Measurements from ENCODE around the gene TOMM6.

The TOMM6 gene

DNA sequence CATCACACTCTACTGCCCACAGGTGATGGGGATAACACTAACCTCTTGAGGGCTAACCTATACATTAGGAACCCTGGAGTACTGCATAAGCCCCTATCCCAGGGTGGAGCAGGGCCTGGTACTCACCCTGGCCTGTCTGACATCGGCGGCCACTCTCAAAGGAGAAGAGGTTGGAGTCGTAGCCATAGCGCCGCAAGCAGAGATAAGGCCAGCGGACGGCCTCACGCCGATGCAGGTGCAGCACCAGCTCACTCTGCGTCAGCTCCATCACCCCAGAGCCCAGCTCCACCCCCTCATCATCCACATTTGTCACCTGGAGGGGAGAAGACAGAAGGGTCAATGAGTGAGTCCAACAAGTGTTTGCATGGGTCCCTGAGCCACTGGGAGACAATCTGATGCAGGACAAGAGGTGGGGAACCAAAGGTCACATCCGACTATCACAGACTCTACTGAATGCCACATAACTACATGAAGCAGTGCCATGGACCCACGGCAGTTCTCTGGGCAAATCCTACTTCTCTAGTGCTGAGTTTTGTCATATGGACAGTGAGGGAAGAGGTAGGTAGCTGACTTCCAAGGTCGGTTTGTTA is 12.1 kb upstream of the TOMM6 start:
- H3K27ac ChIP-seq = no peak overlapping the region
- TF ChIP-seq ZFX (IDR thresholded peaks at IDR 0.05; ENCODE audit: borderline replicate concordance) = no peak
- TF ChIP-seq, protein P1, sequence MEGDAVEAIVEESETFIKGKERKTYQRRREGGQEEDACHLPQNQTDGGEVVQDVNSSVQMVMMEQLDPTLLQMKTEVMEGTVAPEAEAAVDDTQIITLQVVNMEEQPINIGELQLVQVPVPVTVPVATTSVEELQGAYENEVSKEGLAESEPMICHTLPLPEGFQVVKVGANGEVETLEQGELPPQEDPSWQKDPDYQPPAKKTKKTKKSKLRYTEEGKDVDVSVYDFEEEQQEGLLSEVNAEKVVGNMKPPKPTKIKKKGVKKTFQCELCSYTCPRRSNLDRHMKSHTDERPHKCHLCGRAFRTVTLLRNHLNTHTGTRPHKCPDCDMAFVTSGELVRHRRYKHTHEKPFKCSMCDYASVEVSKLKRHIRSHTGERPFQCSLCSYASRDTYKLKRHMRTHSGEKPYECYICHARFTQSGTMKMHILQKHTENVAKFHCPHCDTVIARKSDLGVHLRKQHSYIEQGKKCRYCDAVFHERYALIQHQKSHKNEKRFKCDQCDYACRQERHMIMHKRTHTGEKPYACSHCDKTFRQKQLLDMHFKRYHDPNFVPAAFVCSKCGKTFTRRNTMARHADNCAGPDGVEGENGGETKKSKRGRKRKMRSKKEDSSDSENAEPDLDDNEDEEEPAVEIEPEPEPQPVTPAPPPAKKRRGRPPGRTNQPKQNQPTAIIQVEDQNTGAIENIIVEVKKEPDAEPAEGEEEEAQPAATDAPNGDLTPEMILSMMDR (IDR thresholded peaks at IDR 0.05) = no peak

DNA sequence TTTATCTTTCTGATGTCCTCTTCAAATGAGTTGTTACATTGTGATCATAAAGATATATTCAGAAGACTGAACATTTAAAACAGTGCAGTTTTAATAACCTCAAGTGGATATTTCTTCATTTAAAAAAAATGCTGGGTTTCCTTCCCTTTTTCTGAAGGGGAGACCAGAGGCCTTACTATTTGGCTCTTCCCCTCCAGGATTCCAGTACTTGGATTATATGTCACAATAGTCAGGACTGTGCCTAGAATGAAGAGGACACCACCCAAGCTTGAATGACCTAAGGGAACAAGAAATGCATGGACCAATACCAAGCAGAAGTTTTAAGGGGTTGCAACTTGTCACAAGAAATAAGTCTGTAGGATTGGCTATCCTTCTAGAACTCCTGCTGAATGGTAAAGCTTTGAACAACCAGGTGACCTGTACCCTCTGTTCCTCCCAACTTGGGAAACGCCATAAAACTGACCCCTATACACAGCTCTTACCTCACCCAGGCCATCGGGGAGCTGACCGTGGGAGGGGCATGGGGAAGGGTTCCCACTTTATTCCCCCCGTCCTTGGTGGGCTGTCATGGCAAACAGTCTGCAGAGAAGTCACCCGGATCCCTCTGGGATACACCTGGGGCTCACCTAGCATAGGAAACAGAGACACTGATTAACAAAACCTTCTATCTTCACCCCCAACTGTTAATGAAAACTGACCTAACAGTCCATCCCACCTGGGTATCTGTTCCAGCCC is 9.8 kb upstream of the TOMM6 start:
- no peak for TF ChIP-seq ZFX (IDR thresholded peaks at IDR 0.05; ENCODE audit: borderline replicate concordance)
- TF ChIP-seq, protein P1 (IDR thresholded peaks at IDR 0.05) = no peak
- no peak overlapping the region for H3K27ac ChIP-seq

DNA sequence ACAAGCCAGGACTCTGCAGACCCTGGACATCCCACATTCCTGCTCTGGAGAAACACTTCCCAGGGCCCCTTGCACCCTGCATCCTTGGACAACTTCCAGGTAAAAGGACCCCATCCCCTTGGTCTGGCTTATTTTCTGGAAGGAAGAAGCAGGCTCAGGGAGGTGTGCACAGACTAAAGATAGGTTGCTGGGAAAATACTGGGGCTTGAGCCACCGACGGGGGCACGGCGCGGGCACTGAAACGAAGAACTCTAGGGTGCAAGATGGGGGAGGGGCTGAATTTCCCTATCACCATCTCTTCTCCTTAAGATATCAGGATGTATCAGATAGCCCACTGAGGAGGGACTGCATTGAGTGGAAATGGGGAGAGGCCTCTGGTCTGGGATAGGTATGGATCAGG is 8.6 kb upstream of the TOMM6 start:
- TF ChIP-seq ZFX (IDR thresholded peaks at IDR 0.05; ENCODE audit: borderline replicate concordance) = no peak
- TF ChIP-seq, protein P1 (IDR thresholded peaks at IDR 0.05) = no peak
- 0 out of 2 replicates have a peak overlapping the region, but pooled peaks have one; percentile 64 for H3K27ac ChIP-seq

DNA sequence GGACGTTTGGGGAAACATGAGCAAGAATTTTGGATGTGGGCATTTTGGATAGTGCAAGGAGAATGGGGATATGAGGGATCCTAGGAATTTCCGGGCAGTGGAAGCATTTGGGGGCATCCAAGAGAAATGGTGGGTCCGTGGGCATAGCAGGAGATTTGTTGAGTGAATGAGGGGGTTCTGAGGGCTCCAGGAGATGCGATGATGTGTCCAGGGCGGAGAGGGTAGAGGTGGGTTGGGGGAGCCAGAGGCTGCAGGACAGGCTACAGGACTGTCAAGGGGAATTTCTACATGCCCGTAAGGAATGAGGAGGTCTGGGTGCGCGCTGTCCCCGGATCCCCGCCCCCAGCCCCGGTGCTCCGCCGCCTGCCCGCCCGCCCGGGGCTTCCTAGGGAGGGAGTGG is 8.2 kb upstream of the TOMM6 start:
- TF ChIP-seq ZFX (IDR thresholded peaks at IDR 0.05; ENCODE audit: borderline replicate concordance) = no peak
- TF ChIP-seq, protein P1 (IDR thresholded peaks at IDR 0.05) = no peak
- peak overlapping the region; percentile 64 for H3K27ac ChIP-seq

DNA sequence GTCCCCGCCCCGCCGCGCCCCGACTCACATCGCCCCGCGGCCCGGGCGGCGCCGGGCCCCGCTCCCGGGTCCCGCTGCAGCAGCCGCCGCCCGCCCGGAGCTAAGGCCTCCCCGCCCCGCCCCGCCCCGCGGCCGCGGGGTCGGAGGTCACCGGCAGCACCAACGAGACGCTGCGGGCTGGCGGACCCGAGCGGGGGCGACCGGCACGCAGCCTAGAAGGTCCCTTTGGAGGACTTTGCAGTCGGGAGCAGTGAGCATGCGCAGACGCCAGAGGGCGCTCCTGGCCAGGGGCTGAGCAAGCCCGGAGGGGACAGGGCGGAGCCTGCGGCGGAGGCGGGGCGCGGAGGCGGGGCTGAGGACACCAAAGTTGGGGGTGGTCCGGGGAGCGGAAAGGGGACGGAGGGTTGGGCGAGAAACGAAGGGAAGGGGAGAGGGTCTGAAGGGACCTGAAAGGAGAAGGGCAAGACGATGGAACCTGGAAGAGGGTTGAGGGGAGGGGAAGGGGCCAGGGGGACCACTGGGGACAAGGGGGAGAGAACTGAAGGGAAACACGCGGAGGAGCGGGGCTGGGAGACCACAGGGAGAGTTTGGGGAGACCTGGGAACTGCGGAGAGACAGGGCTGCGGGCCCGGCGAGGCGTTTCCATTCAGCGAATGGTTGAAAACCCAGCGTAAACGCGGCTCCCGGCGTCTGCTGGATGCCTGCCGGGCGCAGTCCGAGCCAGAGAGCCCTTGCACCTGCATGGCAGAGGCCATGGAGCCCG is 7.5 kb upstream of the TOMM6 start, which contains the start of gene FRS3:
TSS of gene FRS3 (minus strand) at position 113 of the 763 bp plus-strand sequence. CDS start 2,913 bp downstream, outside the sequence.
- peak within 1 kb of the TSS; percentile 64 for H3K27ac ChIP-seq
- TF ChIP-seq, protein P1 (IDR thresholded peaks at IDR 0.05) = peak; percentile 97
- TF ChIP-seq ZFX (IDR thresholded peaks at IDR 0.05; ENCODE audit: borderline replicate concordance) = no peak

DNA sequence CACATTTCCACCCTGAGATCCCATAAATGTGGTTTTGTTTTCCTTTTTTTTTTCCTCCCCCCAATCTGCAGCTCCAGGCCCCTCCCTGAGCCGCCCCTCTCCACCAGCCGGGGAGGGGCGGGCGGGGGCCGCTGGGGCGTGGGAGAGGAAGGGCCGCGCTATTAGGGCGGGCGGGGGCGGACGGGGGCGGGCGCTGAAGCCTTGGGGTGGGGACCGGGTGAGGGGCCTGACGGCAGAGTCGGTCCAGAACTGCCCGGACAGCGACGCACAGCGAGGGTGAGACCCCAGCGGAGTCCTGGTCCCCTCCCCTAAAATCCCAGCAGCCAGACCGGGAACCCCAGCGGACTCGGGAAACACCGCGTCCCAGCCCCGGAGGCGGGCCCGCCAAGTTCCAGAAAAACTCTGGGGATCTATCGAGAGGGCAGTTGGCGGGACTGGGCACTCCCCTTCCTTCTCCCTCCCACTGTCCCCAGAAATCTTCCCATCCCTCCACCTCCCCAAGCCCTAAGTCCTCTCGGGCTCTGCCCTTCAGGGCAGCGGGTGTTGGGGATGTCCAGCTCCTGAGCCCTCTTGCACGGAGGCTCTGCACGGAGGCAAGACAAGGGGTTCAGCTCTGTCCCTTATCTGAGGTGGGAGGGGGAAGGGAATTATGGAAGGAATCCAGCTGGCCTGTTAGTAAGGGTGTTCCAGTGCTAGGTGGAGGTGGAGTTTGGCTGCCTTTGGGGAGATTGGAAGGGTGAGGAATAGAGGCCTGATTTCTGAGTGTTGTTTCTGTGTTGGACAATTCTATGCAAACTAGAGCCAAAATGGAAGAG is 6.7 kb upstream of the TOMM6 start, which contains the start of gene PRICKLE4:
TSS of gene PRICKLE4 (plus strand) at position 232 of the 815 bp plus-strand sequence. CDS start 2,692 bp downstream, outside the sequence.
- peak within 1 kb of the TSS; percentile 64 for H3K27ac ChIP-seq

DNA sequence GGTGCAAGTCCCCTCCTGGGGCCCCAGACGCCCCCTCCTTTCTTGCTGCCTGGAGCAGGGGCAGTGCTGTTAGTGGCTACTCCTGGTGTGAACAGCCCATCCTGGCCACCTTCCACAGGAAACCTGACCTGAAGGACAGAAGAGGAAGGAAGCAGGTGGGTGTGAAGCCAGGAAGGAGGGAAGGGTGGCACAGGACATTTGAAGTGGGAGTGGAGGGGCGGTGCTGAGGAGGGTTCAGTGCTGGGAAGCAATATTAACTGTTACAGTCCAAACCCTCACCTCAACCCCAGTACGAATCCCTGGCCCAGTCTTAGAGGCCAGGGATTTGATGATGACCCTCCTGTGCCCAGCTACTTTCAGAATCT is 6.1 kb upstream of the TOMM6 start:
- TF ChIP-seq, protein P1 (IDR thresholded peaks at IDR 0.05) = no peak
- no peak for TF ChIP-seq ZFX (IDR thresholded peaks at IDR 0.05; ENCODE audit: borderline replicate concordance)
- peak overlapping the region; percentile 64 for H3K27ac ChIP-seq

More for the DNA sequence above, 6.7 kb upstream of the TOMM6 start, which contains the start of gene PRICKLE4:
- TF ChIP-seq ZFX (IDR thresholded peaks at IDR 0.05; ENCODE audit: borderline replicate concordance) = no peak

All from 22Rv1 (cell line).